ENCODE measurements around the gene RAPGEF1.

DNA sequence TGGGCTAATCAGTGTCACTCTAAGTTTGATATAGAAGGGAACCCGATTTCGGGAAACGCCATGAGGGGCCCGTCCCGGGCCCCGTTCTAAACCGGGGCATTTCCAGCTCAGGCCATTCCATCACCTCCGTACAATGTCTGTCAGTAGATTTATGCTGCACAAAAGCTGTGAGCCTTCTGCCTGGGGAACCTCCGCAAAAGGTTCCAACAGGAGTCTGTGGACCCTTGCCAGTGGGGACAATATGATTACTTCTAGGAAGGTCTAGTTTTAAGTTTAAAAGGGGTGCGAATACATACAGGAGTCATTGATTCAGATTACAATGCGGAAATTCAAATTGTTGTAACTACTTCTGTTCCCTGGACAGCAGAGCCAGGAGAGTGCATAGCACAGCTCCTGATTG lies 57.6 kb downstream of the RAPGEF1 start:
- TF ChIP-seq, protein P1, sequence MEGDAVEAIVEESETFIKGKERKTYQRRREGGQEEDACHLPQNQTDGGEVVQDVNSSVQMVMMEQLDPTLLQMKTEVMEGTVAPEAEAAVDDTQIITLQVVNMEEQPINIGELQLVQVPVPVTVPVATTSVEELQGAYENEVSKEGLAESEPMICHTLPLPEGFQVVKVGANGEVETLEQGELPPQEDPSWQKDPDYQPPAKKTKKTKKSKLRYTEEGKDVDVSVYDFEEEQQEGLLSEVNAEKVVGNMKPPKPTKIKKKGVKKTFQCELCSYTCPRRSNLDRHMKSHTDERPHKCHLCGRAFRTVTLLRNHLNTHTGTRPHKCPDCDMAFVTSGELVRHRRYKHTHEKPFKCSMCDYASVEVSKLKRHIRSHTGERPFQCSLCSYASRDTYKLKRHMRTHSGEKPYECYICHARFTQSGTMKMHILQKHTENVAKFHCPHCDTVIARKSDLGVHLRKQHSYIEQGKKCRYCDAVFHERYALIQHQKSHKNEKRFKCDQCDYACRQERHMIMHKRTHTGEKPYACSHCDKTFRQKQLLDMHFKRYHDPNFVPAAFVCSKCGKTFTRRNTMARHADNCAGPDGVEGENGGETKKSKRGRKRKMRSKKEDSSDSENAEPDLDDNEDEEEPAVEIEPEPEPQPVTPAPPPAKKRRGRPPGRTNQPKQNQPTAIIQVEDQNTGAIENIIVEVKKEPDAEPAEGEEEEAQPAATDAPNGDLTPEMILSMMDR (IDR thresholded peaks at IDR 0.05): no peak
- no peak for TF ChIP-seq POLR2A (IDR thresholded peaks at IDR 0.05)
